HCT116 (cell line): ENCODE data around the gene FGFRL1. TPM values are rescaled to one million over a fixed set of nuclear protein-coding genes. Genes with fewer than 3 reads are reported as not detected.

Experiments used
- ATAC-seq: fragments of 200-7000 bp; cut with Tn5 transposase; 2 replicates; pipeline ENCODE4 v1.9.1; 2020; ENCODE audit warnings: mild to moderate bottlenecking, moderate library complexity
- BruUV-seq: library from RNA; stranded (reverse); fragments of 400-500 nt; replicated peaks from 2 replicates; lab custom pipeline; 2021; lab: Mats Ljungman, UMichigan
- CTCF ChIA-PET: fragments of 300-600 bp; sonication (Branson Sonifier 250); formaldehyde crosslinking; loops from one replicate; lab custom pipeline; 2021; ENCODE audit warnings: antibody characterized with exemption; lab: Charles Lee
- POLR2A ChIA-PET: fragments of 300-600, 350-600 bp; sonication (Branson Sonifier 250); formaldehyde crosslinking; loops from one replicate; lab custom pipeline; 2021; ENCODE audit warnings: antibody characterized with exemption; lab: Charles Lee
- RAD21 ChIA-PET, 2 experiments: fragments of 300-600 bp; sonication (Branson Sonifier 250); formaldehyde crosslinking; loops; one replicate each; lab custom pipeline; 2023; ENCODE audit warnings: low total read pairs in 2 of 2; ENCODE audit not compliant: uncharacterized antibody in 2 of 2, unreplicated experiment in 2 of 2, low non-redundant PET in 1 of 2; lab: Charles Lee
- DNase-seq: peaks from one replicate; pipeline ENCODE4 v3.0.0-alpha.2; 2010; ENCODE audit warnings: low read depth, low spot score
- H2AFZ ChIP-seq: fragments of 200-600 bp; shearing (Covaris generic), sonication (generic); 2 replicates; pipeline ENCODE4 v1.6.1; 2017; ENCODE audit warnings: low read depth, mixed run types, mixed read lengths, antibody characterized with exemption, low read length; ENCODE audit not compliant: poor library complexity, severe bottlenecking
- H3K27ac ChIP-seq: 2 replicates; pipeline ENCODE4 v1.5.1; 2012; ENCODE audit warnings: low read depth, low read length
- H3K27me3 ChIP-seq: fragments of 200-600 bp; sonication (generic); 2 replicates; pipeline ENCODE4 v1.6.1; 2016; ENCODE audit warnings: mixed run types, low read length, mixed read lengths; ENCODE audit not compliant: insufficient read depth
- H3K36me3 ChIP-seq, 2 experiments: fragments of 200-500 bp in 1 of 2; fragments of 200-600 bp in 1 of 2; sonication (Bioruptor generic) in 1 of 2; sonication (generic) in 1 of 2; 2 replicates each; pipeline versions ENCODE4 v1.5.1 to v1.6.1; 2014 to 2016; ENCODE audit warnings: low read length in 2 of 2, inconsistent platforms in 1 of 2, mixed read lengths in 1 of 2, mixed run types in 1 of 2; ENCODE audit not compliant: insufficient read depth in 2 of 2, control insufficient read depth in 1 of 2
- H3K4me1 ChIP-seq, 2 experiments: fragments of 200-600 bp in 1 of 2; sonication (generic) in 1 of 2; 2 replicates each; pipeline versions ENCODE4 v1.5.1 to v1.6.1; 2012 to 2017; ENCODE audit warnings: low read length in 2 of 2, inconsistent platforms in 1 of 2, mild to moderate bottlenecking in 1 of 2, mixed read lengths in 1 of 2, mixed run types in 1 of 2, moderate library complexity in 1 of 2; ENCODE audit not compliant: insufficient read depth in 2 of 2, control insufficient read depth in 1 of 2
- H3K4me2 ChIP-seq: fragments of 200-600 bp; sonication (generic); 2 replicates; pipeline ENCODE4 v1.6.1; 2017; ENCODE audit warnings: mixed run types, low read length, mixed read lengths
- H3K4me3 ChIP-seq, 2 experiments: fragments of 200-600 bp in 1 of 2; sonication (generic) in 1 of 2; replicated peaks in 1 of 2; 2 replicates each; pipeline ENCODE4 v1.5.1; 2011 to 2016; ENCODE audit warnings: low read length in 2 of 2, control low read depth in 1 of 2, low read depth in 1 of 2, mild to moderate bottlenecking in 1 of 2, mixed read lengths in 1 of 2, mixed run types in 1 of 2
- H3K79me2 ChIP-seq: fragments of 200-600 bp; sonication (generic); 2 replicates; pipeline ENCODE4 v1.6.1; 2017; ENCODE audit warnings: mild to moderate bottlenecking, mixed run types, low read length, moderate library complexity, mixed read lengths; ENCODE audit not compliant: insufficient read depth
- H3K9ac ChIP-seq: fragments of 200-600 bp; sonication (generic); 2 replicates; pipeline ENCODE4 v1.6.1; 2016; ENCODE audit warnings: low read length, mixed read lengths
- H3K9me2 ChIP-seq: fragments of 200-600 bp; sonication (generic), shearing (Covaris generic); 2 replicates; pipeline ENCODE4 v1.6.1; 2017; ENCODE audit warnings: mixed run types, mild to moderate bottlenecking, moderate library complexity; ENCODE audit not compliant: insufficient read depth
- H3K9me3 ChIP-seq, 2 experiments: fragments of 200-500 bp in 1 of 2; fragments of 200-600 bp in 1 of 2; sonication (Bioruptor generic) in 1 of 2; sonication (generic) in 1 of 2; 2 replicates each; pipeline ENCODE4 v1.6.1; 2014 to 2017; ENCODE audit warnings: low read length in 2 of 2, mixed read lengths in 2 of 2, inconsistent platforms in 1 of 2, low read depth in 1 of 2, mild to moderate bottlenecking in 1 of 2, mixed run types in 1 of 2, moderate library complexity in 1 of 2; ENCODE audit not compliant: control insufficient read depth in 1 of 2, insufficient read depth in 1 of 2
- H4K20me1 ChIP-seq: fragments of 200-600 bp; sonication (generic), shearing (Covaris generic); 2 replicates; pipeline ENCODE4 v1.6.1; 2017; ENCODE audit warnings: mixed run types, mild to moderate bottlenecking, moderate library complexity; ENCODE audit not compliant: insufficient read depth
- CBX3 ChIP-seq: IDR thresholded peaks from 2 replicates; pipeline ENCODE4 v1.6.1; 2012; ENCODE audit warnings: low read depth
- CEBPB ChIP-seq: IDR thresholded peaks from 2 replicates; pipeline ENCODE4 v1.6.1; 2012; ENCODE audit warnings: low read depth
- ELF1 ChIP-seq: IDR thresholded peaks from 2 replicates; pipeline ENCODE4 v1.6.1; 2012; ENCODE audit warnings: low read depth, borderline replicate concordance
- EZH2 ChIP-seq: fragments of 200-600 bp; sonication (generic); IDR thresholded peaks from 2 replicates; pipeline ENCODE4 v1.6.1; 2017; ENCODE audit warnings: antibody characterized with exemption, mixed run types
- JUND ChIP-seq: IDR thresholded peaks from 2 replicates; pipeline ENCODE4 v1.6.1; 2012
- POLR2AphosphoS5 ChIP-seq: IDR thresholded peaks from 2 replicates; pipeline ENCODE4 v1.6.1; 2011; ENCODE audit warnings: mild to moderate bottlenecking, low read depth, low read length, moderate library complexity
- REST ChIP-seq: IDR thresholded peaks from 2 replicates; pipeline ENCODE4 v1.6.1; 2012; ENCODE audit warnings: low read depth
- SIN3A ChIP-seq: IDR thresholded peaks from 2 replicates; pipeline ENCODE4 v1.6.1; 2012; ENCODE audit warnings: low read depth
- SRF ChIP-seq: IDR thresholded peaks from 2 replicates; pipeline ENCODE4 v1.6.1; 2012; ENCODE audit warnings: low read depth
- TCF7L2 ChIP-seq: IDR thresholded peaks from 2 replicates; pipeline ENCODE4 v1.7.0; 2011; ENCODE audit warnings: borderline replicate concordance, inconsistent platforms; ENCODE audit not compliant: insufficient read depth, insufficient read length; ENCODE audit errors: extremely low read depth
- YY1 ChIP-seq: IDR thresholded peaks from 2 replicates; pipeline ENCODE4 v1.6.1; 2011; ENCODE audit warnings: low read length, low read depth, moderate library complexity, mild to moderate bottlenecking; ENCODE audit not compliant: insufficient replicate concordance; ENCODE audit errors: extremely low read depth
- ZFX ChIP-seq: fragments of 450-650 bp; IDR thresholded peaks from 2 replicates; pipeline ENCODE4 v1.6.1; 2017
- ZNF274 ChIP-seq: fragments of 200-500 bp; sonication (Bioruptor generic); IDR thresholded peaks from 2 replicates; pipeline ENCODE4 v1.6.1; 2014; ENCODE audit warnings: mild to moderate bottlenecking, low read depth, low read length, inconsistent platforms
- intact Hi-C: fragments of 100-400 bp; cut with micrococcal nuclease; formaldehyde crosslinking; loops from 2 replicates; pipeline ENCODE4 v1.10.0; 2022
- total RNA-seq: library from RNA; stranded (reverse); gene quantifications from one replicate; pipeline ENCODE4 v1.2.1, GENCODE V29; 2021; ENCODE audit not compliant: unreplicated experiment

FGFRL1 gene
- total RNA-seq, 1 experiment from 2014 or later, result 91.1 TPM

DNA sequence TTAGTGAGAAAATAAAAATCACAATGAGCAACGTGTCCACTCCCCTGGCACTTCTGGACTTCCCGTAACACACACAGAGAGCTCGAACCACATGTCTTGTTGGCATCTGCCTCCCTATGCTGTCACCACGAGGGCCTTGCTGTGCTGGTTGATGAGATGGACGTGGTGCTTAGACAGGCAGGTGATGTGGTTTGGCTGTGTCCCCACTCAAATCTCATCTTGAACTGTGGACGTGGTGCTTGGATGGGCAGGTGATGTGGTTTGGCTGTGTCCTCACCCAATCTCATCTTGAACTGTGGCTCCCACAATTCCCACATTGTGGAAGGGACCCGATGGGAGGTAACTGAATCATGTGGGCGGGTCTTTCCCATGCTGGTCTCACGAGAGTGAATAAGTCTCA, 40.0 kb downstream of the FGFRL1 start:
- Histone ChIP-seq H3K36me3 (no peaks in the 10 kb centered on the region), H3K4me2 (no peak overlapping the region), H4K20me1 (no peaks in the 10 kb centered on the region), H3K27ac (no peak overlapping the region), H3K4me1 (peaks cover 0 to 10% of the 10 kb centered on the region in 2 experiments; a peak in 1 of 4 replicates), H3K9ac (no peak overlapping the region), H2AFZ (no peak overlapping the region), H3K9me2 (no peaks in the 10 kb centered on the region), H3K9me3 (no peaks in the 10 kb centered on the region), H3K79me2 (no peaks in the 10 kb centered on the region), H3K27me3 (peaks cover 15% of the 10 kb centered on the region), H3K4me3 (no peak overlapping the region)
- DNase-seq (no peak), ATAC-seq (no peak)
- intact Hi-C loops, result no loop called here
- CTCF ChIA-PET, result interaction anchor here (1.3 kb wide), 1 partner anchor 22 kb away, joined by 3 read pairs; no protein-coding TSS in a partner anchor
- RAD21 ChIA-PET, result no interaction called here
- no TSS peak for BruUV-seq
- POLR2A ChIA-PET, result no interaction called here
- no peak for TF ChIP-seq SIN3A
- no peak for TF ChIP-seq ZNF274
- no peak for TF ChIP-seq POLR2AphosphoS5
- TF ChIP-seq TCF7L2, result no peak
- no peak for TF ChIP-seq SRF
- no peak for TF ChIP-seq ELF1
- TF ChIP-seq CEBPB, result no peak
- no peak for TF ChIP-seq REST
- no peak for TF ChIP-seq EZH2
- TF ChIP-seq ZFX, result no peak
- no peak for TF ChIP-seq YY1
- no peak for TF ChIP-seq CBX3
- no peak for TF ChIP-seq JUND
